ENCODE data around the gene MAPT.

Gene MAPT

GRCh38 chr17:45995627-45996270, 101.4 kb downstream of the MAPT start:
- no peak overlapping the region for H3K4me3 ChIP-seq (replicated peaks in 1 of 2; ENCODE audit: low read depth in 2 of 2, low read length in 2 of 2)
- TF ChIP-seq CTCF (IDR thresholded peaks at IDR 0.05; ENCODE audit: low read depth, low read length): no peak
- peak in 1 of 2 donors; percentile 14 for DNase-seq (ENCODE audit: low read depth in 2 of 2)

- no peak for DNase-seq (ENCODE audit: low read depth in 2 of 2)
- no peak for TF ChIP-seq CTCF (IDR thresholded peaks at IDR 0.05; ENCODE audit: low read depth, low read length)
- no peak overlapping the region for H3K4me3 ChIP-seq (replicated peaks in 1 of 2; ENCODE audit: low read depth in 2 of 2, low read length in 2 of 2)
Observed at GRCh38 chr17:45996282-45996937, 102.1 kb downstream of the MAPT start.

- no peak for DNase-seq (ENCODE audit: low read depth in 2 of 2)
- H3K4me3 ChIP-seq (replicated peaks in 1 of 2; ENCODE audit: low read depth in 2 of 2, low read length in 2 of 2): no peak overlapping the region
- no peak for TF ChIP-seq CTCF (IDR thresholded peaks at IDR 0.05; ENCODE audit: low read depth, low read length)
Observed at GRCh38 chr17:45997166-45997565, 102.8 kb downstream of the MAPT start.

GRCh38 chr17:45997624-45998023, 103.3 kb downstream of the MAPT start:
- H3K4me3 ChIP-seq (replicated peaks in 1 of 2; ENCODE audit: low read depth in 2 of 2, low read length in 2 of 2): no peak overlapping the region
- peak; percentile 27 to 68 for DNase-seq (ENCODE audit: low read depth in 2 of 2)
- TF ChIP-seq CTCF (IDR thresholded peaks at IDR 0.05; ENCODE audit: low read depth, low read length): no peak

- no peak for TF ChIP-seq CTCF (IDR thresholded peaks at IDR 0.05; ENCODE audit: low read depth, low read length)
- DNase-seq (ENCODE audit: low read depth in 2 of 2): no peak
- no peak within 1 kb of the TSS for H3K4me3 ChIP-seq (replicated peaks in 1 of 2; ENCODE audit: low read depth in 2 of 2, low read length in 2 of 2)
Observed at GRCh38 chr17:45998987-45999899, 104.9 kb downstream of the MAPT start, which contains the start of gene STH. Gene STH, plus strand, starts transcription at chr17:45999250. Its CDS starts 30 bp downstream, at chr17:45999280.

GRCh38 chr17:45999900-46000290, 105.5 kb downstream of the MAPT start:
- no peak for TF ChIP-seq CTCF (IDR thresholded peaks at IDR 0.05; ENCODE audit: low read depth, low read length)
- DNase-seq (ENCODE audit: low read depth in 2 of 2): no peak
- H3K4me3 ChIP-seq (replicated peaks in 1 of 2; ENCODE audit: low read depth in 2 of 2, low read length in 2 of 2): no peak overlapping the region
